Dermis blood vessel endothelial cell (primary cell): Measurements from ENCODE around the gene PAX5. TPM values are rescaled to one million over a fixed set of nuclear protein-coding genes. Genes with fewer than 3 reads are reported as not detected.
A peak's percentile ranks its signal among the peaks of the same experiment; 100 is the strongest.
"Not testable (repeated sequence)": the region's sequence is repeated elsewhere in the genome, so short reads cannot be mapped to it uniquely, and the experiment has no call there.

Experiments used
- DNase-seq: peaks from one replicate; pipeline ENCODE4 v3.0.0; 2010
- total RNA-seq: library from RNA; depleted of rRNA; stranded (reverse); fragments of >200 nt; gene quantifications from 2 replicates; pipeline ENCODE4 v1.2.3, GENCODE V29; 2014

The PAX5 gene
- total RNA-seq, 1 donor from 2014 or later: not detected

DNA sequence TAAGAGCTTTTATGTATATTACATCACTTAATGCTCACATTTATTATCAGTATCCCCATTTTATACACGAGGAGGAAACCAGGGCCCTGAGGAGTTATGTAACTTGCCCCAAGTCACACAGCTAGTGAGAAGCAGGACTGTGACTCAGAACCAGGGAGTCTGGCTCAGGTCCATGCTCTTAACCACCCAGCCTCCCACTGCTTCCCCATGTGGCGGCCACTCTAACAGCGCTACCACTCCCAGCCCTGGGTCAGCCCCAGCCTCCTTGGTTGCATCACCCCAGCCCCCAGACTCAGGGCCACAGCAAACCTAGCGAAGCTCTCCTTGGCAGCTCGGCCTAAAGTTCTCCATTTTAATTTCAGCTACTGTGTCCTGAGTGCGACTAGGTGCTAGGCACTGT is 159.1 kb downstream of the PAX5 start:
- no peak for DNase-seq

GRCh38 chr9:36874261-36874660 is 159.8 kb downstream of the PAX5 start:
- no peak for DNase-seq

DNA sequence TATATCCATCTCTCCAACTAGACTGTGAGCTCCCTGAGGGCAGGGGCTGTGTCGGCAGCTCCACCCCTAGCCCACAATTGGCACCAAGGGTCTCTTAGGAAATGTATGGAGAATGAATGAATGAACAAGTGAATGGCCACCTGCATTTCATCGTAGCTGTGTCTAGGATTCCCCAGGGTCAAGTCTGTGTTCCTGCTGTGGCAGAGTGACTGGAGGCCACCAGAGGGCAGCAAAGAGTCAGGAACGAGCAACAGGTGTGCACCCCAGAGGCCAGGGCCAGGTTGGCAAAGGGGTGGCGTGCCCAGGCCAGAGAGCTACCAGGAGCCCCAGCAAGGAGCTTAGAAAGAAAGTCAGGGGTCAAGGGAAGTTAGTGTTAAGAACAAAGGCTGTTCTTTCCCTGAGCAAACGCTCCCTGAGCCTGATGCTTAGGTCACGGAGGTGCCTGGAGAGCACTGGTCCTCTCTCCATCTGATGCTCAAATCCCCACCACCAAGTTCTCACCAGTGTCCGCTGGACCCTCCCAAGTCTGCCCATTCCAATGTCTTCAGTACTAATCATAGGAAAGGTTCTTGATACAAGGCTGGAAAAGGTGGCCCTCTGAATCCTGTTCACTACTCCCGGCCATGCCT is 160.7 kb downstream of the PAX5 start:
- DNase-seq: peak; percentile 80

DNA sequence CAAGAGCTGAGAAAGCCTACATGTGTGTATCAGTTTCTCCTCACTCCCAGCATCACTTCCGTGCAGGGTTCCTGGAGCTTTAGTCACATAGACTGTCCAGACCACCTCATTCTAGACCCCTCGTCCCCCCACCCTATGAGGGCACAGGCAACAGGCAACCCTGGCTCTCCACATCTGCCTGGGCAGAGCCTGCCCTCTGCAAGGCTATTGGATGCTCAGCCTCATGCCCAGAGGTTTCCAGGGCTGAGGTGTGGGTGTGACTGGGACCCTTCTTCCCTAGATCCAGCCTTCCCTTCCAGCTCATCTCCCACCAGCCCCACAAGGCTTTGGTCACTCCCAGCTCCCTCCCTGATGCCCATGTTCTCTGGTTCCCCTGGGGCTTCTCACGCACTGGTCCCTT is 161.4 kb downstream of the PAX5 start:
- DNase-seq: no peak

DNA sequence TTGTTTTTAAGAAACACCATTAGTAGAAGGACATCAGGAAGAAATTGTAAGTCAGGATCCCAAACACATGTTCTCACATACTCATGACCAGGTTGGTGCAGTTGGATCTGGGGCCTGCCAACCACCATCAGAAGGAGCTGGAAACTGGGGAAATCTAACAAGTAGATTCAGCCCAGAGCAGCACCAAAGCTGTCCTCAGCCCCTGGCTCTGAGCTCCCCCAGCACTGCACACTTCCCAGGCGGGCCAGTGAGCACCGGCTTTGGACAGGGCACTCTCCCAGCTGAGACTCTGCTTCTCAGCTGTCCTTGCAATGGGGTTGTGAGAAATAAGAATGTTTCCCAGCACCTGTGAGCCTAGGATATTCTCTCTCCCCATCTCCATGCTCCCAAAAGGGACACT is 162.5 kb downstream of the PAX5 start:
- no peak for DNase-seq

DNA sequence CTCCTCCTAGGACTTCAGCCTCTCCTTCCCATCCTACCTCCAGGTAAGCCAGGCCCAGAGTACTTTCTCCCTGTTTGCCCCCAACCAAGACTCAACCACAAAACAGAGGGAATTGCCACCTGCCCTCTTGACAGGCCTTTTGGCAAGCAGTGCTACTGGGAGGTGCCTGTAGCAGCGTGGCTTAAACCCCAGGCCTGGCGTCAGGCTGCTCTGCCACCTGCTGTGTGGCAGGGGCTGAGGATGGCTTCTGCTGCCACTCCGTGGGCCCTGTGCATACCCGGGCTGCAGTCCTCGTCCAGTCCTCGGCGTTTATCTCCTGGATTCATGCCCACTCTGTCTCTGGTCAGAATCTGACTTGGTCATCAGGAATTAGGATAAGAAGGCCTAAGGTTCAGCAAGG is 163.1 kb downstream of the PAX5 start:
- no peak for DNase-seq

GRCh38 chr9:36869605-36870004 is 164.5 kb downstream of the PAX5 start:
- DNase-seq: not testable (repeated sequence)

DNA sequence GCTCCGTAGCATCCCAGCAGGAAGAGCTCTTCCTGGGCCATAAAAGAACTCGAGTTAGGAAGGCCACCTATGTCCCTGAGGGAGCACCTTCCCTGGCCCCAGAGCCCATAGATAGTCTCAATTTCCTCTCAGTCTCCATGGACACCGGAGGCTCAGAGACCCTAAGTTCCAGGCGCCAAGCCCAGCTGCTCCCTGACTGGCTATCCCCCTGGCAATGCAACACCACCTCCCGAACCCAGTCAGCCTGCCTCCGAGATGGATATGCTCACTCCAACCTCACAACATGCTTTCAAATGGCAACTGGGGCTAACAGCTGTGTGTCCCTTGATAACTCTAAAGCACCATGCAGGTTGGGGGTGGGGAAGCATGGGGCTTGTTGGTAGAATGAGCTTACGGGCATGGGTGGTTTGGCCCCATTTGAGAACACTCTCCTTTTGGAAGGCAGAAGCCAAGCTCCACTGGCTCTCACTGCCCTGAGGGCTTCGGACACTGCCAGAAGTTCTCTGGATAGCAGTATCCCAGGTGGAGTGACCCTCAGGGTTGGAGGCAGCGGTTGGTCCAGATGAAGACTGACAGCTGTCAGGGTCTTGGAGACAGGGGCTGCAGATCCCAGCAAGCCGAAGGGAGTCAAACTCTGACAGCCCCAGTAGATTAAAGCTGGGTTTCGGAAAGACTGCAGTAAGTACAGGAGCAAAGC is 165.3 kb downstream of the PAX5 start:
- DNase-seq: no peak

GRCh38 chr9:36867672-36868471 is 166.2 kb downstream of the PAX5 start:
- no peak for DNase-seq

DNA sequence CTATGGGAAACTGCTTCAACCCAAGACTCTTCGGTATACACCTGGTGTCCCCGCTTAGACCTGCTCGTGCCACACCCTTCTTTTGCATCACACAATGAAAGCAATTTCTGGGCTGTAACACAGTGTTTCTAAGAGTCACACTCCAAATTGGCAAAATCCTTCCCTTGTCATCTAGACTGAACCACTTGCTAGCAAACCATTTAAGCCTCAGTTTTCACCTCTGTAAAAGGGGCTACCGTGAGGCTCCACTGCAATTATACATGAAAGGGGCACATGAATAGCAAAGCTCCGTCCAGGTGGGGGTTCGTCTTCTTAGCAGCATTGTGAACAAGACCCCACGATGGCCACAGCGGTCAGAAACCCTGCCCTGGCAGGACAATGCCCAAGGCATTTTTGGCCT is 166.8 kb downstream of the PAX5 start:
- no peak for DNase-seq

DNA sequence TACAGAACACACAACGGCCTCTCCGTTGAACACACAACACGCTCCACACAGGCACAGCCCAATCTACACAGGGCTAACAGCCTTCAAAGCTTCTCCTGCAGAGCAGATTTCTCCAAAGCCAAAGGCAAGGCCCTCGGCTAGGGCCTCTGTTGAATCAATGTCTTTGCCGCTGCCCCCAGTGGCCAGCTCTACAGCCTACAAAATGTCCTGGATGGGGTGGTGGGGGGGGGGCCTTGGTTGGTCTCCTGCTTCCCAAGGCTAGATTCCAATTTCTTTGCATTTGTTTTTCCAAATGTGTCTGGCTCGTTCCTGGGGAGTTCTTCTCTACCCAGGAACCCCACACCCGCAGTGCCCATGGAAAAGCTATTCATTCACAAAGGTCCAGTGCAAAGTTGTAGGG is 167.2 kb downstream of the PAX5 start:
- no peak for DNase-seq

GRCh38 chr9:36865731-36866635 is 168.1 kb downstream of the PAX5 start:
- no peak for DNase-seq

DNA sequence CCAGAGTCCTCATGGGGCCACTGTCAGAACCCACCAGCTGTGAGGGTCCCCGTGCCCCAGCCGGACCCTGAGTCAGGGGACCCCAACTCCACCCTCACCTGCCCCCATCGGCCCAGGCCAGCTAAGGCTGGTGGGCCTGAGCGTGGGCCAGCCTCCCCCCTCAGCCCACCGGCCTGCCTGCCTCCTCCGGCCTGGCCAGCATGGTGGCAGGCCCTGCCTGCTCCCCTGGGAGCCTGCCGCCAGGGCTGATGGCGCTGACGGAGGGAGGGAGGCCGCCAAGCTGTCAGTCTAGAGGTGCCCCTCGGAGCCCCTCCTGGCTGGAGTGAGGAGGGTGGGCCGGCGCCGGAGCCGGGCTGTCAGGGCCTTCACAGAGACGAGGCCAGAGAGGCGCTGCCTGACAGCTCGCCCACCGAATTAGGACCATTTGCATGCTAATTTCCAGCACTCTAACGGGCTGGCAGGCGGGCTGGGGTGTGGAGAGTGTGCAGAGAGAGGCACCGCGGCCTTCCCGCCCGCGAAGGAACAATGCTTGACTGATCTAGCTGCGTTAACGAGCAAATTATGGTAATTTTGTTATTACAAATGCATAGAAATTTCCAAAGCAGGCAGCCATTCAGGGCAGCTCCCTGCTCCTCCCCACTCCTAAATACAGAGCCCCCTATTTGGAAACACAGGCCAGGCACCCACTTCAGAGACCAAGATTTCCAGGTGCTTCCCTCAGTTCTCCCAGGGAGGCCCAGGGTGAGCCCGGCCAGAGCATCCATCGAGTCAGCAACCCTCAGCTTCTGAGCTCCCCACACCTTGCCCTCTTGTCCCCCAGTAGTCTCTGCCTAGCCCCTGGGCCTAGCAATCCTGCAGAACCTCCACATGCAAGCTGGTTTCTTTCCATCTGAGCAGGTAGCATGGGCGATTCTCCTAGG is 169.3 kb downstream of the PAX5 start:
- DNase-seq: no peak

- peak; percentile 66 for DNase-seq
Observed at GRCh38 chr9:36862206-36863145, 171.6 kb downstream of the PAX5 start.

- no peak for DNase-seq
Observed at GRCh38 chr9:36861528-36862205, 172.4 kb downstream of the PAX5 start.

DNA sequence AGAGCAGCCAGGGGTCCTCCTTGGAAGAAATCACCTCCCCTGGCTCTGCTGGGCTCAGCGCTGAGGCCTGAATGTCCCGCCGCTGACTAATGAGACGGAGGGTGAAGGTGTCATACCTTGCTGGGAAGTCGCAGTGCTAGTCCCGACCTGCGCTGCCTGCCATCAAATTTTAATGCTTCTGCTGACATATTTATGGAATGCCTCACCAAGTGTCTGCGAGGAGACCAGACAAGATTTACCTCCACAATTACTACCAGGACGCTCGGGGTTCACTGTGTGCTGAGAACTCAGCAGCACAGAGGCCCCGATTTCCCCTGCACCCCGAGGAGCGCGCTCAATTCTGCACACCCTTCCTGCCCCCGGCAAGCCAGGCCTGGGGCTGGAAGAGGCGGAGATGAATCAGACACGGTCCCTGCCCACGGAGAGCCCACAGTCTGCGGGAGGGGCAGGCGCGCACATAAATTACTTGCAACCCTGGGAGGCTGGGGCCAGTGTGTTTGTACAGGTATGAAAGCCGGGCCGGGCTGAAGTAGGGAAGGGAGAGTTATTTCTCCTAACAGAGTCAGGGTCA is 175.2 kb downstream of the PAX5 start:
- no peak for DNase-seq

GRCh38 chr9:36855448-36856315 is 178.4 kb downstream of the PAX5 start:
- DNase-seq: peak; percentile 41

- no peak for DNase-seq
Observed at GRCh38 chr9:36854751-36855150, 179.3 kb downstream of the PAX5 start.
